Measurements from ENCODE around the gene FAF2.

- TF ChIP-seq POLR2A (IDR thresholded peaks at IDR 0.05) (no peak), CTCF (IDR thresholded peaks at IDR 0.05) (no peak)
These were observed 15.5 kb upstream of the FAF2 start for GRCh38 chr5:176432707-176433106.
